Activated CD8-positive, alpha-beta memory T cell treated with anti-CD3 and anti-CD28 coated beads, Interleukin-2, amount 50 U/mL, for 24 hours (primary cell): ENCODE measurements around the gene RPRD1B.

Experiments used
- DNase-seq: peaks from one replicate; pipeline ENCODE4 v3.0.0-alpha.2; 2020; ENCODE audit errors: extremely low read depth

RPRD1B gene

GRCh38 chr20:38033330-38034107 is at the start of gene RPRD1B, which contains the start of gene TTI1:
TSS of gene RPRD1B (plus strand) at chr20:38033746. CDS start at chr20:38033948, 202 bp downstream.
TSS of gene TTI1 (minus strand) at chr20:38033456. CDS start at chr20:38013816, 19,640 bp downstream.
- DNase-seq, result peak; percentile 78

- DNase-seq, result no peak
Observed at GRCh38 chr20:37984018-37984785, 49.3 kb upstream of the RPRD1B start.

GRCh38 chr20:37986044-37986858 is 47.3 kb upstream of the RPRD1B start:
- no peak for DNase-seq

GRCh38 chr20:37986873-37987601 is 46.5 kb upstream of the RPRD1B start:
- no peak for DNase-seq

- no peak for DNase-seq
Observed at GRCh38 chr20:37987602-37988290, 45.8 kb upstream of the RPRD1B start.

- no peak for DNase-seq
Observed at GRCh38 chr20:37988306-37988954, 45.1 kb upstream of the RPRD1B start.

GRCh38 chr20:37989601-37990295 is 43.8 kb upstream of the RPRD1B start:
- no peak for DNase-seq

GRCh38 chr20:37990571-37991151 is 42.9 kb upstream of the RPRD1B start:
- DNase-seq, result peak; percentile 38

- no peak for DNase-seq
Observed at GRCh38 chr20:37991157-37991866, 42.2 kb upstream of the RPRD1B start.

- no peak for DNase-seq
Observed at GRCh38 chr20:37991908-37992307, 41.6 kb upstream of the RPRD1B start.

GRCh38 chr20:37992802-37993409 is 40.6 kb upstream of the RPRD1B start:
- DNase-seq, result no peak

- no peak for DNase-seq
Observed at GRCh38 chr20:37994512-37994911, 39.0 kb upstream of the RPRD1B start.

- no peak for DNase-seq
Observed at GRCh38 chr20:37995856-37996605, 37.5 kb upstream of the RPRD1B start.

GRCh38 chr20:37997516-37997915 is 36.0 kb upstream of the RPRD1B start:
- DNase-seq, result no peak

GRCh38 chr20:37999526-38000263 is 33.9 kb upstream of the RPRD1B start:
- DNase-seq, result no peak

GRCh38 chr20:38000293-38000692 is 33.3 kb upstream of the RPRD1B start:
- DNase-seq, result no peak
